HUES64 (cell line): ENCODE data around the gene MS4A6A.
"Not testable (repeated sequence)": the region's sequence is repeated elsewhere in the genome, so short reads cannot be mapped to it uniquely, and the experiment has no call there.

Experiments used
- H3K27ac ChIP-seq: 2 replicates; pipeline ENCODE4 v1.7.0; 2013; ENCODE audit warnings: low read depth, low read length, inconsistent platforms
- H3K27me3 ChIP-seq: 2 replicates; pipeline ENCODE4 v1.6.1; 2013; ENCODE audit warnings: mild to moderate bottlenecking, low read length; ENCODE audit not compliant: insufficient read depth
- H3K36me3 ChIP-seq: 2 replicates; pipeline ENCODE4 v1.6.1; 2013; ENCODE audit warnings: mild to moderate bottlenecking, low read length; ENCODE audit not compliant: insufficient read depth
- H3K4me1 ChIP-seq: 2 replicates; pipeline ENCODE4 v1.6.1; 2013; ENCODE audit warnings: mild to moderate bottlenecking, low read length, moderate library complexity; ENCODE audit not compliant: insufficient read depth
- H3K4me3 ChIP-seq: 2 replicates; pipeline ENCODE4 v1.5.1; 2013; ENCODE audit warnings: mild to moderate bottlenecking, low read length, moderate library complexity
- H3K9ac ChIP-seq: 2 replicates; pipeline ENCODE4 v1.6.1; 2013; ENCODE audit warnings: mild to moderate bottlenecking, low read depth, low read length
- H3K9me3 ChIP-seq: 2 replicates; pipeline ENCODE4 v1.6.1; 2013; ENCODE audit warnings: low read depth, low read length; ENCODE audit not compliant: insufficient read depth
- WGBS: fragments of 150-250, 120-280 bp; methylation state at CpG from one replicate; pipeline ENCODE4 v1.1.7; 2013; ENCODE audit warnings: missing lambda C conversion rate; 5-methylcytosine and 5-hydroxymethylcytosine counted together

MS4A6A gene

DNA sequence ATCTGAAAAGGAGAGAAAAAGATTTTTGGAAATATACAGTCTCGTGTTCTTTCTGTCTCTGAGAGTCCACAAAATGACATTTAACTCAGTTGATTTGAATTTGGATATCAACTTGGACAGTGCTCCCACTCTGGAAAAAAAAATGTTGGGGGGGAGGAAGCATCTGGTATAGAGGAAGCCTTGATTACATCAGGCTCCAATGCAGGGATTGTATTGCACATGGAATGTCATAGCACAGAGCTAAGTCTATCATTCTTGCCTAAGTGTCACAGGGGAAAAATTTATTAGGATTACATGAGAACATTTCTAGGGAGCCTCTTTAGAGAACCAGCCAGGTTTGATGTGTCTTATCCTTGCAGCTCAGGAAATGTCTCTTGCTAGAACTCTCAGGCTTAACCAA lies 23.0 kb downstream of the MS4A6A start:
- 0 out of 2 replicates have a peak, but pooled peaks cover 5% of the 10 kb centered on the region for H3K9me3 ChIP-seq
- H3K9ac ChIP-seq = no peak overlapping the region
- no peaks in the 10 kb centered on the region for H3K36me3 ChIP-seq
- WGBS = 91% methylated on average over 1 of the region's 1 CpG
- no peaks in the 10 kb centered on the region for H3K4me1 ChIP-seq
- H3K27ac ChIP-seq = no peak overlapping the region
- H3K4me3 ChIP-seq = no peak overlapping the region
- no peaks in the 10 kb centered on the region for H3K27me3 ChIP-seq

- H3K27me3 ChIP-seq = no peaks in the 10 kb centered on the region
- WGBS = 75% methylated on average over 2 of the region's 2 CpGs
Observed at GRCh38 chr11:60159284-60159683, 23.6 kb downstream of the MS4A6A start.

GRCh38 chr11:60158636-60159035 lies 24.2 kb downstream of the MS4A6A start:
- Histone ChIP-seq H3K9ac (no peak overlapping the region), H3K27me3 (no peaks in the 10 kb centered on the region), H3K4me1 (no peaks in the 10 kb centered on the region), H3K36me3 (no peaks in the 10 kb centered on the region), H3K27ac (no peak overlapping the region), H3K4me3 (no peak overlapping the region), H3K9me3 (no peaks in the 10 kb centered on the region)
- WGBS = 83% methylated on average over 3 of the region's 3 CpGs

More at GRCh38 chr11:60159284-60159683, 23.6 kb downstream of the MS4A6A start:
- no peak overlapping the region for H3K9ac ChIP-seq
- no peak overlapping the region for H3K4me3 ChIP-seq
- H3K4me1 ChIP-seq = no peaks in the 10 kb centered on the region
- H3K27ac ChIP-seq = no peak overlapping the region
- no peaks in the 10 kb centered on the region for H3K9me3 ChIP-seq
- no peaks in the 10 kb centered on the region for H3K36me3 ChIP-seq

DNA sequence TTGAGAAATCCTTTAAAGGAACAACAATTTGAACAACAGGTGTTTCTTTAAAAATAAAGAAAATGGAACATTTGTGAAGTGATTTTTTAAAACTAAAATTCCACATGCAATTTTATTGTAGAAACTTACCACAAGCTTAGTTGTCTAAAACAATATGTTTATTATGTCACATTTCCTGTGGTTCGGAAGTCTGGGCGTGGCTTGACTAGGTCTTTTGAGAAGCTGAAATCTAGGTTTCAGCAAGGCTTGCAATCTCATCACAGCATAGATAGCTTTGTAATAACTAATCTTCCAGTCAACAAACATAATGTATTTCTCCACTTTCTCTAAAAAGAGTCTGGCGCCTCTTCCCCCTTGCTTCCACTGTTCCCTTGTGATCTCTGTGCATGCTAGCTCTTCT lies 27.0 kb downstream of the MS4A6A start:
- no peaks in the 10 kb centered on the region for H3K27me3 ChIP-seq
- H3K9me3 ChIP-seq = no peaks in the 10 kb centered on the region
- H3K36me3 ChIP-seq = no peaks in the 10 kb centered on the region
- no peak overlapping the region for H3K4me3 ChIP-seq
- no peak overlapping the region for H3K27ac ChIP-seq
- no peak overlapping the region for H3K9ac ChIP-seq
- H3K4me1 ChIP-seq = no peaks in the 10 kb centered on the region
- 90% methylated on average over 3 of the region's 3 CpGs for WGBS

GRCh38 chr11:60152727-60153126 lies 30.2 kb downstream of the MS4A6A start:
- not testable (repeated sequence) for H3K4me1 ChIP-seq, H3K27ac ChIP-seq, H3K27me3 ChIP-seq, H3K9me3 ChIP-seq, H3K36me3 ChIP-seq, H3K4me3 ChIP-seq, H3K9ac ChIP-seq

DNA sequence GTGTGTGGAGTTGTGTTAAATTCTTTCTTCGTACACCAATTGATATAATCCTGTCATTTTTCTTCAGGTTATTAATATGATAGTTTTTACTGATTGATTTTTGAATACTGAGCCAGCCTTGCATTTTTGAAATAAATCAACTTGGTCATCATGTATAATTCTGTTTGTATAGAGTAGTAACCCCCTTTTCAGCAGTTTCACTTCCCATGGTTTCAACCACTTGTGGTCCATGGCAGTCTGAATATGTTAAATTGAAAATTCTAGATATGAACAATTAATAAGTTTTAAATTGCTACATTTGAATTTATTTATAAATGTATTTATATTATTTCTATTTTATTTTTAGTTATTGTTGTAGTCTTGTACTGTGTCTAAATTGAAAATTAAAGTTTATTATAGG lies 32.6 kb downstream of the MS4A6A start:
- WGBS = no CpG with 5 or more reads among the region's 1 CpG
- Histone ChIP-seq H3K4me1 (no peaks in the 10 kb centered on the region), H3K36me3 (no peaks in the 10 kb centered on the region), H3K27me3 (no peaks in the 10 kb centered on the region), H3K4me3 (no peak overlapping the region), H3K27ac (no peak overlapping the region), H3K9ac (no peak overlapping the region), H3K9me3 (no peaks in the 10 kb centered on the region)

DNA sequence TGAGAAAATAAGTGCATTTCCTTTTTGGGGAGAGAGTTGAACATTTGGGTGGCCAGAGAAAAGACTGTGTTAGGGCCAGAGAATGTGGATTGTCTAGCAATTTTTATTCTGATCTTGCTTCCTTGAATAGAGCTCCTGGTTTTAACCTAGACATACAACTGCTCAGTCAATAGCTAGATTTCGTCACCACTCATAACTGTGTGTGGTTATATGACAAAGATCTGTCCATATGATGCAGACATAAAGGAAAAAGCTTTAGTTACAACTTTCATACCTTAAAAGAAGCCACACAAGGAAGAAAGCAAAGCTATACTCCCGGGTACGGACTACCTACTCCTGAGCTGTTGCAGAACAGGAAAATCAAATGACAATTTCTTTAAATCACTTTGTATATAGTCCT lies 37.2 kb downstream of the MS4A6A start:
- Histone ChIP-seq H3K4me3 (no peak overlapping the region), H3K27me3 (no peaks in the 10 kb centered on the region), H3K27ac (no peak overlapping the region), H3K9me3 (no peaks in the 10 kb centered on the region), H3K4me1 (no peaks in the 10 kb centered on the region), H3K9ac (no peak overlapping the region), H3K36me3 (no peaks in the 10 kb centered on the region)
- WGBS = 94% methylated on average over 2 of the region's 3 CpGs

DNA sequence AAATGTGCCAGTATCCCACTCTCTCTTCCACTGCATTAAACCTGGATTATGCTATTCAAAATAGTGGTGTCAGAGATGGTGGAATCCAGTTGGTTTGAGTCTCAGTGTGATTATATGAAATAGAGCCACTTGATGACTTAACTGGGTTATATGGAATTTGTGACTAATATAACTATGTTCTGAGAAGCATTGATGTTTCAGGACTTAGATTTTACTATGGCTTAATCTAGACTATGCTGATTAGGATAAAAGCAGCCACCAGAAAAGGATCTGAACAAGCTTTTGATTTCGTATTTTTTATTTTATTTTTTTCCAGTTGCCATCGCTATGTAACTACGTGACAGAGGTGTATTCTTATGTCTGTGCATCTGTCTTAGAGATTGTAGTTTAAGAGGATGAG lies 39.1 kb downstream of the MS4A6A start:
- no peak overlapping the region for H3K4me3 ChIP-seq
- no peaks in the 10 kb centered on the region for H3K4me1 ChIP-seq
- no peak overlapping the region for H3K9ac ChIP-seq
- H3K27me3 ChIP-seq = no peaks in the 10 kb centered on the region
- H3K36me3 ChIP-seq = no peaks in the 10 kb centered on the region
- H3K9me3 ChIP-seq = no peaks in the 10 kb centered on the region
- H3K27ac ChIP-seq = no peak overlapping the region
- WGBS = 94% methylated on average over 3 of the region's 3 CpGs

GRCh38 chr11:60133917-60134316 lies 49.0 kb downstream of the MS4A6A start:
- H3K9me3 ChIP-seq = peaks cover 5% of the 10 kb centered on the region
- no peak overlapping the region for H3K27ac ChIP-seq
- no peak overlapping the region for H3K4me3 ChIP-seq
- WGBS = 43% methylated on average over 1 of the region's 1 CpG
- no peak overlapping the region for H3K9ac ChIP-seq
- H3K4me1 ChIP-seq = no peaks in the 10 kb centered on the region
- H3K27me3 ChIP-seq = no peaks in the 10 kb centered on the region
- no peaks in the 10 kb centered on the region for H3K36me3 ChIP-seq

DNA sequence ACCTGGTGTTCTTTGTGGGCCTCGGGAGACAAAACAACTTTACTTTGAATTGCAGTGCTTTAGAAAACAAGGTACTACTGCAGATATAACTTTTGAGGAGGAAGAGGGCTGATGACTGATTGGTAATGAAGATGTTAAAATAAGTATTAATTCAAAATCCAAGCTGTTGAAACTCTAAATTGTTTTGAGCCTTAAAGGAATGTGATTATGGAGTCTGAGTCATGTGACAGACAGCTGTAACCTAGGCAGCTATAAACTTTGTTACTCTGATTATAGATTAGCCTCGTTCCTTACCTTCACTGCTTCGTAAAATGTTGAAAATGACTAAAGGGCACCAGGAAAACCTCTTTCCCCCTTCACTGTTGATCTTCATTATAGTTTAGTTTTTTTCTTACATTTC lies 51.0 kb downstream of the MS4A6A start:
- Histone ChIP-seq H3K36me3 (no peaks in the 10 kb centered on the region), H3K4me1 (0 out of 2 replicates have a peak, but pooled peaks cover 4% of the 10 kb centered on the region), H3K9me3 (peaks cover 5% of the 10 kb centered on the region), H3K27ac (no peak overlapping the region), H3K27me3 (no peaks in the 10 kb centered on the region), H3K9ac (no peak overlapping the region), H3K4me3 (no peak overlapping the region)
- 88% methylated on average over 1 of the region's 3 CpGs for WGBS

DNA sequence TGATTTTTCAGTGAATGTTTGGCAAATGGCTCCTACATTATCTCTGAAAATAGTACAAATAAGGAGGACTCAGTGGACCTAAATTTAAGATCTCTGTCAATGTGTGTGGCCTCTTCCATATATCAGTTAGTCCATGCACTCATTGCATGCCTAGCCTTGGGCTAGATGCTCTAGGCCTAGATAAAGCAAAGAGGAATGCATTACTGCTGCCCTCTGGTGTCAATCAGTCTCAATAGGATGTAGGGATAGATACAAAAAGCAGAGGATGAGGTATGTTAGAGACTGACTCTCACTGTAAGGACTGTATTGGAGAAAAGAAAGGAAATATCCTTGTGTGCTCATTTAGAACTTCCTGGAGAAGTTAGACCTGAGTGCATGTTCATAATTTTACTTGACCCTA lies 52.4 kb downstream of the MS4A6A start:
- 0 out of 2 replicates have a peak, but pooled peaks cover 4% of the 10 kb centered on the region for H3K4me1 ChIP-seq
- H3K9ac ChIP-seq = no peak overlapping the region
- H3K36me3 ChIP-seq = no peaks in the 10 kb centered on the region
- H3K4me3 ChIP-seq = no peak overlapping the region
- H3K27ac ChIP-seq = no peak overlapping the region
- H3K27me3 ChIP-seq = no peaks in the 10 kb centered on the region
- peaks cover 5% of the 10 kb centered on the region for H3K9me3 ChIP-seq

- Histone ChIP-seq H3K9ac (no peak overlapping the region), H3K27ac (no peak overlapping the region), H3K36me3 (no peaks in the 10 kb centered on the region), H3K4me3 (no peak overlapping the region), H3K4me1 (peaks cover 9% of the 10 kb centered on the region; the same call in 1 of the 2 replicates), H3K9me3 (peaks cover 5% of the 10 kb centered on the region), H3K27me3 (no peaks in the 10 kb centered on the region)
- WGBS = 92% methylated on average over 3 of the region's 3 CpGs
Observed at GRCh38 chr11:60129853-60130252, 53.0 kb downstream of the MS4A6A start.
